ENCODE results near the gene CCNY. TPM values are rescaled to one million over a fixed set of nuclear protein-coding genes. Genes with fewer than 3 reads are reported as not detected.
A peak's percentile ranks its signal among the peaks of the same experiment; 100 is the strongest.

CCNY gene
- total RNA-seq, 4 donors from 2014 or later: 21.7 to 27.7 (median 24.8) TPM

- no peak overlapping the region for H3K27ac ChIP-seq
- H3K9me3 ChIP-seq: no peaks in the 10 kb centered on the region
- TF ChIP-seq CTCF (IDR thresholded peaks at IDR 0.05) (no peak), POLR2A (IDR thresholded peaks at IDR 0.05) (no peak)
- H3K36me3 ChIP-seq: no peaks in the 10 kb centered on the region
- H3K4me3 ChIP-seq: peak overlapping the region in 3 of 4 donors; percentile 27 to 50 (median 36)
- H3K27me3 ChIP-seq: peaks cover 0 to 11% of the 10 kb centered on the region in 2 donors
- H3K4me1 ChIP-seq: peaks cover 0 to 12% (median 0%) of the 10 kb centered on the region in 4 donors
- DNase-seq: no peak
Measured at GRCh38 chr10:35608328-35608672, 272.0 kb downstream of the CCNY start.

- Histone ChIP-seq H3K27me3 (peaks cover 0 to 11% of the 10 kb centered on the region in 2 donors), H3K4me3 (no peak overlapping the region), H3K9me3 (no peaks in the 10 kb centered on the region), H3K36me3 (no peaks in the 10 kb centered on the region), H3K27ac (no peak overlapping the region), H3K4me1 (peaks cover 0 to 12% (median 0%) of the 10 kb centered on the region in 4 donors)
- TF ChIP-seq POLR2A (IDR thresholded peaks at IDR 0.05): no peak
- TF ChIP-seq CTCF (IDR thresholded peaks at IDR 0.05): no peak
- DNase-seq: no peak
Measured at GRCh38 chr10:35611750-35612149, 275.4 kb downstream of the CCNY start.

- no peaks in the 10 kb centered on the region for H3K9me3 ChIP-seq
- H3K4me3 ChIP-seq: no peak overlapping the region
- DNase-seq: no peak
- peaks cover 0 to 10% of the 10 kb centered on the region in 2 donors for H3K27me3 ChIP-seq
- H3K36me3 ChIP-seq: no peaks in the 10 kb centered on the region
- H3K27ac ChIP-seq: no peak overlapping the region
- H3K4me1 ChIP-seq: peaks cover 0 to 9% (median 0%) of the 10 kb centered on the region in 4 donors
- no peak for TF ChIP-seq CTCF (IDR thresholded peaks at IDR 0.05)
- no peak for TF ChIP-seq POLR2A (IDR thresholded peaks at IDR 0.05)
Measured at GRCh38 chr10:35612385-35613106, 276.2 kb downstream of the CCNY start.

GRCh38 chr10:35613107-35613440, 276.8 kb downstream of the CCNY start:
- Histone ChIP-seq H3K36me3 (no peaks in the 10 kb centered on the region), H3K27me3 (peaks cover 0 to 5% of the 10 kb centered on the region in 2 donors), H3K9me3 (no peaks in the 10 kb centered on the region), H3K27ac (no peak overlapping the region), H3K4me3 (no peak overlapping the region), H3K4me1 (peaks cover 0 to 4% (median 0%) of the 10 kb centered on the region in 4 donors)
- no peak for TF ChIP-seq CTCF (IDR thresholded peaks at IDR 0.05)
- TF ChIP-seq POLR2A (IDR thresholded peaks at IDR 0.05): no peak
- no peak for DNase-seq

GRCh38 chr10:35613597-35614226, 277.4 kb downstream of the CCNY start:
- no peak for TF ChIP-seq POLR2A (IDR thresholded peaks at IDR 0.05)
- DNase-seq: no peak
- H3K36me3 ChIP-seq: no peaks in the 10 kb centered on the region

GRCh38 chr10:35614312-35614711, 278.0 kb downstream of the CCNY start:
- Histone ChIP-seq H3K9me3 (no peaks in the 10 kb centered on the region), H3K27me3 (no peaks in the 10 kb centered on the region), H3K27ac (no peak overlapping the region), H3K36me3 (no peaks in the 10 kb centered on the region), H3K4me1 (no peaks in the 10 kb centered on the region), H3K4me3 (no peak overlapping the region)
- DNase-seq: no peak
- TF ChIP-seq CTCF (IDR thresholded peaks at IDR 0.05): no peak
- TF ChIP-seq POLR2A (IDR thresholded peaks at IDR 0.05): no peak

More at GRCh38 chr10:35613597-35614226, 277.4 kb downstream of the CCNY start:
- Histone ChIP-seq H3K4me1 (no peaks in the 10 kb centered on the region), H3K4me3 (no peak overlapping the region), H3K27me3 (no peaks in the 10 kb centered on the region), H3K9me3 (no peaks in the 10 kb centered on the region), H3K27ac (no peak overlapping the region)

Data from Peyer's patch (tissue), 4 donors.